Measurements from ENCODE around the gene CARMIL3. TPM values are rescaled to one million over a fixed set of nuclear protein-coding genes. Genes with fewer than 3 reads are reported as not detected.

Gene CARMIL3
- total RNA-seq, 2 donors from 2014 or later = 0.08 to 0.62 TPM

GRCh38 chr14:24071144-24071697 is 19.4 kb downstream of the CARMIL3 start, which contains the start of gene CPNE6:
Gene CPNE6, plus strand, starts transcription at chr14:24071562. Its CDS starts 1,375 bp downstream, at chr14:24072937.
- DNase-seq = no peak
- intact Hi-C loops (cut with DNase I) = no loop called here
- ATAC-seq = no peak

GRCh38 chr14:24071836-24072430 is 20.1 kb downstream of the CARMIL3 start:
- DNase-seq (no peak), ATAC-seq (no peak)
- intact Hi-C loops (cut with DNase I) = no loop called here

- intact Hi-C loops (cut with DNase I) = no loop called here
- no peak for ATAC-seq
- DNase-seq = no peak
Observed at GRCh38 chr14:24072436-24072835, 20.6 kb downstream of the CARMIL3 start.

- no peak for DNase-seq
- intact Hi-C loops (cut with DNase I) = no loop called here
- ATAC-seq = no peak
Observed at GRCh38 chr14:24072881-24073877, 21.4 kb downstream of the CARMIL3 start.

- intact Hi-C loops (cut with DNase I) = no loop called here
- ATAC-seq (no peak), DNase-seq (no peak)
Observed at GRCh38 chr14:24074625-24075484, 23.0 kb downstream of the CARMIL3 start.

- ATAC-seq (no peak), DNase-seq (no peak)
- intact Hi-C loops (cut with DNase I) = no loop called here
Observed at GRCh38 chr14:24075485-24076301, 23.9 kb downstream of the CARMIL3 start.

- ATAC-seq = no peak
Observed at GRCh38 chr14:24076302-24076601, 24.4 kb downstream of the CARMIL3 start.

GRCh38 chr14:24077086-24077485 is 25.3 kb downstream of the CARMIL3 start:
- DNase-seq (no peak), ATAC-seq (no peak)
- intact Hi-C loops (cut with DNase I) = no loop called here

More at GRCh38 chr14:24076302-24076601, 24.4 kb downstream of the CARMIL3 start:
- intact Hi-C loops (cut with DNase I) = no loop called here
- DNase-seq = no peak

GRCh38 chr14:24078146-24078545 is 26.3 kb downstream of the CARMIL3 start:
- DNase-seq (no peak), ATAC-seq (no peak)
- intact Hi-C loops (cut with DNase I) = no loop called here

- ATAC-seq (no peak), DNase-seq (no peak)
- intact Hi-C loops (cut with DNase I) = no loop called here
Observed at GRCh38 chr14:24079491-24080141, 27.8 kb downstream of the CARMIL3 start.

GRCh38 chr14:24080142-24080530 is 28.3 kb downstream of the CARMIL3 start:
- ATAC-seq (no peak), DNase-seq (no peak)
- intact Hi-C loops (cut with DNase I) = no loop called here

- peak; percentile 53 for DNase-seq
- intact Hi-C loops (cut with DNase I) = no loop called here
- peak; percentile 85 to 89 for ATAC-seq
Observed at GRCh38 chr14:24080888-24081738, 29.3 kb downstream of the CARMIL3 start.

GRCh38 chr14:24081739-24082211 is 30.0 kb downstream of the CARMIL3 start:
- no peak for ATAC-seq
- intact Hi-C loops (cut with DNase I) = no loop called here

GRCh38 chr14:24082411-24083080 is 30.7 kb downstream of the CARMIL3 start:
- intact Hi-C loops (cut with DNase I) = no loop called here
- no peak for ATAC-seq

More at GRCh38 chr14:24081739-24082211, 30.0 kb downstream of the CARMIL3 start:
- no peak for DNase-seq

GRCh38 chr14:24083462-24083861 is 31.7 kb downstream of the CARMIL3 start:
- intact Hi-C loops (cut with DNase I) = no loop called here
- ATAC-seq = no peak
- DNase-seq = no peak

More at GRCh38 chr14:24082411-24083080, 30.7 kb downstream of the CARMIL3 start:
- no peak for DNase-seq

GRCh38 chr14:24084440-24084839 is 32.6 kb downstream of the CARMIL3 start:
- no peak for DNase-seq

More at GRCh38 chr14:24084440-24084839, 32.6 kb downstream of the CARMIL3 start:
- intact Hi-C loops (cut with DNase I) = no loop called here
- no peak for ATAC-seq
